Measurements from ENCODE around the gene ZNG1A.
A peak's percentile ranks its signal among the peaks of the same experiment; 100 is the strongest.
"Not testable (repeated sequence)": the region's sequence is repeated elsewhere in the genome, so short reads cannot be mapped to it uniquely, and the experiment has no call there.

The ZNG1A gene

DNA sequence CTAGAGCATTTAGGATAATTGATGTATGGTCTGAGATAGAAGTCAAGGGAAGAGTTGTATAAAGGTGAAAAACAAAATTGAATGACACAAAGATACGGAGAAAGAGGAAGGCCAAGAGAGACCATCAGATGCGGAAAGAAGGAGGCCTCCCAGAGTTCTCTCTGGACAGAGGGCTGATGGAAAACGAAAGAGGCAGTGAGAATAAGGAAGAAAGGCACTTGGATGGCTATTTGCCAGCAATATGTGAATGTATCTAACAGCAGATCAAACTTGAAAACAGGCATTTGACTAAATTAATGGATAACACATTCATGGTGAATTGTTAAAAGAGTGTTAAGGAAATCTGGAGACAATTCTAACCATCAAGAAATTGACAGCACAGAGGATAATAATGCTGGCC is 33.4 kb upstream of the ZNG1A start:
- H3K4me1 Mint-ChIP-seq = peaks cover 10% of the 10 kb centered on the region
- ATAC-seq = no peak
- DNase-seq = no peak
- no peak overlapping the region for H3K4me3 Mint-ChIP-seq
- no peak overlapping the region for H3K27ac Mint-ChIP-seq
- H3K27me3 Mint-ChIP-seq = peaks cover 13% of the 10 kb centered on the region
- no peaks in the 10 kb centered on the region for H3K9me3 Mint-ChIP-seq

DNA sequence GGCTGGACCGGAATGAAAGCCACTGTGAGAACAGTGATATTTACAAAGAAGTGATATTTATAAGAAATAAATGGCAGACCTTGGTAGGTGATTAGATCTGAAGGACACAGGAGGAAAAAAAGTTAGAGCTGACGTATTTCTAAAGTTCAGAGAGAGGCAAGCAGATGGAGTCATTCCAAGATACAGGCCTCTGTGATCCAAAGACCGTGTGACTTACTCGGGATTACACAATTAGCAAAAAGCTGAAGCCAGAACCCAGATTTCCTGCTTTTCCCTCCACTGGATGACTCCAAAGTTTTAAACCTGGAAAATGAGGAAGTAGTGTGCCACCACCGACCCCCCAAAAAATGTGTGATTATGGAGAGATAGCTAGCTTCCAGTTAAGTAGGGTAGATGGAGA is 32.7 kb upstream of the ZNG1A start:
- no peaks in the 10 kb centered on the region for H3K9me3 Mint-ChIP-seq
- H3K27ac Mint-ChIP-seq = no peak overlapping the region
- no peak for DNase-seq
- peaks cover 5% of the 10 kb centered on the region for H3K27me3 Mint-ChIP-seq
- no peak for ATAC-seq
- no peak overlapping the region for H3K4me3 Mint-ChIP-seq
- H3K4me1 Mint-ChIP-seq = peaks cover 4% of the 10 kb centered on the region

DNA sequence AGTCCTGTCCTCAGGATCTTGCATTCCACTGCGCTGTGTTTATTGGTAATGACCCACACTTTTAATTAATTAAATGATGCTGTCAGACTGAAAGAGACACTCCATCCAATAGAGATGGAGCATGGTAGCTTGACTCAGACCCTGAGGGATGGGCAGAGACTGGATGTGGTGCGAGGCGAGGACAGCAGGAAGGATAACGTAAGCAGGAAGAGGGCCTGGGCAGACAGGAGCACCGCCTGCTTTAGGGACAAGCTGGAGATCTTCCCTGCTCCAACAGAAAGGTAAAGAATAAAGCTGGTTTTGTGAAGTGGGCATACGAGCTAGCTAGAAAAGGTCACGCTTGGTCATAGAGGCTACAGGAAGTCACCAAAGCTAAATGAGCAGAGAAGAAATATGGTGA is 32.2 kb upstream of the ZNG1A start:
- Mint-ChIP-seq H3K27me3 (peaks cover under 1% of the 10 kb centered on the region), H3K4me1 (no peaks in the 10 kb centered on the region), H3K4me3 (no peak overlapping the region), H3K27ac (no peak overlapping the region), H3K9me3 (no peaks in the 10 kb centered on the region)
- ATAC-seq = no peak
- DNase-seq = no peak

DNA sequence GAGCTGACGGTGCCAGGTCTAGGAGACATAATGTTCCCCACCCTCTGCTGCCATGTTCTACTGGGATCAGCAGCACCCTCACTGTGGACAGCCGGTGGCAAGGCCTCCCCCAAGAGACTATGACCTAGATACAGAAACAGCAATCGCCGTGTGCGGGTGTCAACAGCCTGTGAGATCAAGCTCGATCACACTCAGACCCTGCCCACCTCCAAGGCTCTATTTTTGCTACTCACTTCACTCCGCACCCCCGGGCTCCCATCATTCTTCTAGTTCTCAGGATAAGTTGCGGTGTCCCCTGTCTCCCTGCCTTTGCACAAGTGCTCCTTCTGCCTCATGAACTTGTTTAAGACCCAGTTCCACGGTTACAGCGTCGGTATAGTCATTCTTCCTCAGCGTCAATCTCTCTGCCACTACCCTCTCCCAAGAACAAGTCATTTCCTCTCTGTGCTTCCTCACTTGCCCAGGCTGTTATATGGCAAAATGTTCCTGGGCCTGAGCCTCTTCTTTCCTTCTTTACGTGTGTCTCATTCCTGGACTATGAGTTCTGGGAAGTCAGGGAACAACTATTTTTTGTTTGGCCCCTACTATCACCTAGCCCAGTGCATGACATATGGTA is 30.4 kb upstream of the ZNG1A start:
- ATAC-seq (no peak), DNase-seq (no peak)
- H3K4me3 Mint-ChIP-seq = no peak overlapping the region

DNA sequence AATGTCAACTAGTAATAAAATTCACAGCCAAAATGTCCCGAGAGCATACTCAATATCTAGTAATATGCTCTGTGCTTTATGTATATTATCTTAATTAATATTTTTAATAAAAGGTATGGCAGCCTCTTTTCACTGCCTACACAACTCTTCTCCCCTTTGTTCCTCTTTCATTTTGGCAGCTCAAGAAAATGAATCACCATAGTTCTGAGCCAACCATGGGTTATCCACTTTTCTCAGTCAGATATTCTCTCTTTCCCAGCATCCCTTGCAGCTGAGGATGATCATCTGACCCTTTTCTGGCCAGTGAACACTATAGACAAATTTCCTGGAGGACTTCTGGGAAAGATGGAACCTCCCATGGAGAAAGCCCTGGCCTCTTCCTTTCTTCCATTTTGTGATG is 27.6 kb upstream of the ZNG1A start:
- peaks cover 7% of the 10 kb centered on the region for H3K27me3 Mint-ChIP-seq
- no peaks in the 10 kb centered on the region for H3K9me3 Mint-ChIP-seq
- H3K4me1 Mint-ChIP-seq = no peaks in the 10 kb centered on the region
- DNase-seq (no peak), ATAC-seq (no peak)
- no peak overlapping the region for H3K27ac Mint-ChIP-seq
- no peak overlapping the region for H3K4me3 Mint-ChIP-seq

More for the DNA sequence above, 30.4 kb upstream of the ZNG1A start:
- Mint-ChIP-seq H3K27me3 (no peaks in the 10 kb centered on the region), H3K27ac (no peak overlapping the region), H3K9me3 (no peaks in the 10 kb centered on the region), H3K4me1 (no peaks in the 10 kb centered on the region)

DNA sequence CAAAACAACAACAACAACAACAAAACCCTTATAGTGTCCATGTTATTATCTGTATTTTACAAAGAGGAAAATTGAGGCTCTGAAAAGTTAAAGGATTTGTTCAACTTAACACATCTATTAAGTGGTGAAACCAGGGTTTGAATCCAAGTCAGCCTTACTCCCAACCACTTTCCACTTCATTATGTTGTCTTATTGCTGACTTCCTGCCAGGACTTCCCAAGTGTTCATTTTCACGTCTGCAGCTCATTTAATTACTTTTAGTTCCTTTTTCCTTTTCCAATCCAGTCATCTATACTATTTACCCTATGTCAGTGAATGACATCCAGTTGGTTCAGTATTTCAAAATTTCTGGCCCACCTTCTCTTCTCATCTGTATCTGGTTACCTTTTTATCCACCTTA is 20.7 kb upstream of the ZNG1A start:
- ATAC-seq, H3K9me3 Mint-ChIP-seq, H3K27me3 Mint-ChIP-seq, DNase-seq, H3K27ac Mint-ChIP-seq, H3K4me3 Mint-ChIP-seq, H3K4me1 Mint-ChIP-seq: not testable (repeated sequence)

DNA sequence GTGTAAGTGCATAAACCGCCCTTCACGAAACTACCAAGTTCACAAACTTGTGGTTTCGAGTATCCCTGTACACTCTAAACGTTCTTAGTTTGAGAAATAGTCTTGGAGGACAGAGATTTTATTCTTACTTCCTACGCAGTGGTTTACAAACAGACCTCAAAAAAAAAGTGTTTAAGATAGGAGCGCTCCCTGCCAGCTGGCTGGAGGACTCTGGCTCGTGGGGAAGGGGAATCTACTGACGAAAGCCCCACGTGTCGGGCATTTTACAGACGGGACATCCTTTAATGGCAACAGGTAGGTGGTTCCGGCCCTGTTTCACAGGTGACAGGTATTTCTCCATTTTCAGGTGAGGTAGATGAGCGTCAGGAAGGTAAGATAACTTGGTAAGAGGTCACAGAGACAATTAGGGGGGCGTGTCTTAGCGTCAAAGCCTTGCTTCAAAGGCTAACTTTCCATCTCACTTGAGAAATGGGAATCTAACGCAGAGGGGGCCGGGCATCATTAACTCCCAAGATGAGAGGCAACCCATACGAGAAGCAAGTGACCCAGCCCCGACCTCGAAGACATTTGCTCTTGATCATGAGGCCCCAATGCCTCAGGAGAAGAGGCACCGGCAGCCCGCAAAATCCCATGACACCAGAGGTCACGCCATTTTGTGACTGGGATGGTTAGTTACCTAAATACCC is 573 bp downstream of the ZNG1A start:
- H3K27me3 Mint-ChIP-seq, DNase-seq, ATAC-seq: not testable (repeated sequence)

DNA sequence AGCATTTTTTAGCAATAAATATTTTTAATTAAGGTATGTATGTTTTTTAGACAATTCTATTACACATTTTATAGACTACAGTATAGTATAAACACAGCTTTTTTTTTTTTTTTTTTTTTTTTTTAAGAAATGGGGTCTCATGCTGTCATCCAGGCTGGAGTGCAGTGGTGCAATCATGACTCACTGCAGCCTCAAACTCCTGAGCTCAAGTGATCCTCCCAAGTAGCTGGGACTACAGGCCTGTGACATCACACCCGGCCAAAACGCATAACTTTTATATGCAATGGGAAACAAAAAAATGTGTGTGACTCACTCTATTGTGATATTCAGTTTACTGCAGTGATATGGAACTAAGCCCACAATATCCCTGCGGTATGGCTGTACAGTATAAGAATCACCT is 9.1 kb downstream of the ZNG1A start:
- not testable (repeated sequence) for H3K27me3 Mint-ChIP-seq, ATAC-seq, H3K4me1 Mint-ChIP-seq, H3K4me3 Mint-ChIP-seq, H3K27ac Mint-ChIP-seq, DNase-seq, H3K9me3 Mint-ChIP-seq

More for the DNA sequence above, 573 bp downstream of the ZNG1A start:
- H3K9me3 Mint-ChIP-seq, H3K4me1 Mint-ChIP-seq: not testable (repeated sequence)
- Mint-ChIP-seq H3K27ac (peak overlapping the region; percentile 80 to 98), H3K4me3 (peak overlapping the region; percentile 82 to 92)

DNA sequence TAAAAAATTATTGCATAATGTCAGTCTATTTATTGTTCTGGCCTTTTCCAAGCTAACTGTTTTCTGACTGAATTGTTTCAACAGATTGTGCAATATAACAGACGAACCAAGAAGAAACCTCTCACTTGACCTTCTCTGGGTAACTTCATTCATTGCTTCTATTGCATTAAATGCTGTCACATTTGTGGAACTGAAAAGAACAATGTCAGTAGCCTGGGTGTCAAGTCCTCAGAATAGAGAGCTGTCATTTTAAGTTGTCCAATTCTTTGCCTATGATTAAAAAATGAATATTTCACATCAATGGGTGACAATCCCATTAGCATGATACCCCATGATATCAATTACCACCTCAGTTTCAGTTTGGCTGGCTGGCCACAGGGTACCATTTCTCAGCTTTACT is 19.0 kb downstream of the ZNG1A start:
- not testable (repeated sequence) for H3K27ac Mint-ChIP-seq, H3K27me3 Mint-ChIP-seq, H3K4me3 Mint-ChIP-seq

DNA sequence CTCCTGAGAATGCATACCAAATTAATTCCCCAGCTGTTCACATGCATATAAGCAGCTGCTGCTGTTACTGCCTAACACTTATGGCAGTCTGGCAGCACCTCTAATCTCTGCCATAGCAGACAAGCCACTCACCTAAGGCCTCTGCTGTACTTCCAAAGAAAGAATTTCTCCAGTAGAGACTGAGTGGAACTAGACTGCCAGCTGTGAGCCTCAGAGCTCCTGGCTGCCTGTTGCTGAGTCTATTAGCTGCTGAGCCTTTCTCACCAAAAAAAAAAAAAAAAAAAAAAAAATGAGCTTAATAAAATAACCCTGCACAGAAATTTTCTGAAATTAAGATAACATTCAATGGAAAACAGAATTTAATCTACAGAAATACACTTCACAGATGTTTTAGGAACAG is 27.7 kb downstream of the ZNG1A start:
- not testable (repeated sequence) for H3K4me3 Mint-ChIP-seq

More for the DNA sequence above, 19.0 kb downstream of the ZNG1A start:
- ATAC-seq, H3K9me3 Mint-ChIP-seq, DNase-seq, H3K4me1 Mint-ChIP-seq: not testable (repeated sequence)

DNA sequence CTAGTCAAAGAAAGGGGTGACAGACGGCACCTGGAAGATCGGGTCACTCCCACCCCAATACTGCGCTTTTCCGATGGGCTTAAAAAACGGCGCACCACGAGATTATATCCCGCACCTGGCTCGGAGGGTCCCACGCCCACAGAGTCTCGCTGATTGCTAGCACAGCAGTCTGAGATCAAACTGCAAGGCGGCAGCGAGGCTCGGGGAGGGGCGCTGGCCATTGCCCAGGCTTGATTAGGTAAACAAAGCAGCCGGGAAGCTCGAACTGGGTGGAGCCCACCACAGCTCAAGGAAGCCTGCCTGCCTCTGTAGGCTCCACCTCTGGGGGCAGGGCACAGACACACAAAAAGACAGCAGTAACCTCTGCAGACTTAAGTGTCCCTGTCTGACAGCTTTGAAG is 39.0 kb downstream of the ZNG1A start:
- not testable (repeated sequence) for H3K27me3 Mint-ChIP-seq, ATAC-seq, H3K27ac Mint-ChIP-seq, H3K4me3 Mint-ChIP-seq, H3K4me1 Mint-ChIP-seq, H3K9me3 Mint-ChIP-seq, DNase-seq

More for the DNA sequence above, 27.7 kb downstream of the ZNG1A start:
- not testable (repeated sequence) for H3K4me1 Mint-ChIP-seq, DNase-seq, ATAC-seq, H3K27me3 Mint-ChIP-seq, H3K27ac Mint-ChIP-seq, H3K9me3 Mint-ChIP-seq

DNA sequence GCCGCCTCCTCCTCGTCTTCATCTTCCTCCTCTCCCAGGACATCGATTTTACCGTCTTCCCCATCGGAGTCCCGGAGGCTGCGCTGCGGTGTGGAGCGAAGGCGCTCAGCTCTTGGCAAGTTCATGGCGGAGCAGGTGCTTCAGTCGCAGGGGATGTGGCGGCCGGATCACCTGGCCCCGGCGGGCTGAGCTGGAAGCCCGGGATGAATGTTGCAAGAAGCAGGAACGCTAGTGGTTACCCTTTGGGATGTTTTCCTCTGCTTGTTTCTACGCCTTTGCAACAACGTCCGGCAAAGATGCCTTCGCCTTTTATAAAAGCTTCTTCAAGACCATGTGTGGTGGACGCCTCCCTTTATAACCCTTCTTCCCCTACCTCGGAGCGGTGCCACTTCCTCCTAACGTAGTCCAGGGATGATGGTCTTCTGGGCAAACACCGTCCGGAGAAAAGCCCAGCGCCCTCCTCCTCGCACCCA is 60.8 kb downstream of the ZNG1A start, which contains the start of gene FOXD4:
Gene FOXD4, minus strand, starts transcription at position 423 of the 473 bp plus-strand sequence. Its CDS starts 298 bp downstream, at position 125.
- DNase-seq, H3K27ac Mint-ChIP-seq, H3K9me3 Mint-ChIP-seq, ATAC-seq: not testable (repeated sequence)
- peak within 1 kb of the TSS; percentile 74 to 81 for H3K4me3 Mint-ChIP-seq
- peaks cover 38% of the 10 kb centered on the region for H3K4me1 Mint-ChIP-seq
- H3K27me3 Mint-ChIP-seq = peaks cover 51% of the 10 kb centered on the region

DNA sequence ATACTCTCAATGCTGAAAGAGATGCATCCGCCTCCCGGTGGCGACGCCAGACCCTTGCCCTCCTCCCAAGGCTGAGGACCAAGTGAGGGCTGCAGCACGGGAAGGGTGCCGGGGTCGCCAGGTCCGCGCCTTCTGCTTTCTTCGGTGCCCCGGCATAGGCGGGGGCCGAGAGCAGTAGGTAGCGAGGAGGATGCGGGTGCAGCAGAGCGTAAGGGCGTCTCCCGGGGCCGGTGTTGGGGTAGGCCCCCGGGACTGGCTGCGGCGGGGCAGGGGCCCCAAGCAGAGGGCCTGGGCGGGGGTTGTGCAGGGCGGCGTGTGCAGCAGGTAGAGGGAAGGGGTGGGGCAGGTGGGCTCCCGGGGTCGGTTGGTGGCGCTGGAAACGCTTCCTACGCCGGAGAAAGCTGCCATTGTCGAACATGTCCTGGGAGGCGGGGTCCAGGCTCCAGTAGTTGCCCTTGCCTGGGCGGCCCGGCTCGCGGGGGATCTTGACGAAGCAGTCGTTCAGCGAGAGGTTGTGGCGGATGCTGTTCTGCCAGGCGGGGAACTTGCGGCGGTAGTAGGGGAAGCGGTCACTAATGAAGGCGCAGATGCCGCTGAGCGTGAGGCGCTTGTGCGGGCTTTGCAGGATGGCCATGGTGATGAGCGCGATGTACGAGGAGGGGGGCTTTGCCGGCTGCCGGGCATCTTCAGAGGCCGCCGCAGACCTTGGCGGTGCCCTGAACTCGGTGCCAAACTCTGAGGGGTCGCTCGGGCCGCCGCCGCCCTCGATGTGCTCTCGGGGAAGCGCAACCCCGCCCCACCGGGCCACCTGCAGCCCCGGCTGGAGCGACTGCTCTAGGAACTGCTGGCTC is 61.5 kb downstream of the ZNG1A start:
- Mint-ChIP-seq H3K4me3 (peak overlapping the region; percentile 74 to 81), H3K4me1 (peaks cover 38% of the 10 kb centered on the region), H3K27me3 (peaks cover 51% of the 10 kb centered on the region)
- not testable (repeated sequence) for ATAC-seq, H3K27ac Mint-ChIP-seq, H3K9me3 Mint-ChIP-seq
- peak; percentile 39 to 47 for DNase-seq

DNA sequence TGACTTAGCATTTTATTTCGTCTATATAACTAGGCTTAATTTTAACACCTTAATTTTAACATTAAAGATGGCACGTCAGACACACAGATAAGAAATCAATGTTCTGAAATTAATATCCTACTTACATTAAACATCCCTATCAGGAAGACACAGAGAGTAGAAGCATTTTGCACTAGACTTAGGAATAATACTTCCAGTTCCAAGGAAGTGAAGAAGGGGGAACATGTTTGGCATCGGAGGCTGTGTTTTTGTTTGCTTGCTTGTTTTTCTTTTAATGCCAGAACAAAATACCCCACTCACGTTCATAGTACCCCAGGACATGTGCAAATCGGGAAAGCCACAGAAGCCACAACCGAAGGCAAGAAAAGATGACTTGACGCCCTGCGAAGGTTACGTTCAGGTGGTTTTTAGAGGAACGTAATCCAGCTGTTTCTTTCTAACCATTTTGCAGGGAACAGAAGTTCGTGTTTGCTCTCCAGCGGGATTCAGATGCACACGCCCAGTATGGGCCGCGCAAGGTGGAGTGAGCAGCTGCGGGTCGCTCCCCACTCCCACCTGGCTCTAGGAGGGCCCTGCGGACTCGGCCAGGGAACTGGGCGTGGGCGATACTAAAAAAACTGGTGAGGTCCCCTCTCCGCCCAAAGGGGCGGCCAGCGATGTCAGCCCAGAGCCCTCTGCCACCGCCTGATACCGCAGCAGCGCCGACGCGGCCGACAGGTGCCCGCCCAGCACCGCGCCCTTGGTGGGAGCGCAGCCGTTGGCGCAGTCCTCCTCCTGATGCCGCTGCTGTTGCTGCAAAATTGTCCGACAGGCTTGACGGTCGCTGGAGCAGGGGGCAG is 62.4 kb downstream of the ZNG1A start:
- Mint-ChIP-seq H3K27me3 (peaks cover 51% of the 10 kb centered on the region), H3K4me3 (peak overlapping the region; percentile 54 to 81), H3K4me1 (peaks cover 38% of the 10 kb centered on the region)
- not testable (repeated sequence) for H3K27ac Mint-ChIP-seq, H3K9me3 Mint-ChIP-seq, ATAC-seq
- peak in 1 of 2 donors; percentile 26 for DNase-seq

DNA sequence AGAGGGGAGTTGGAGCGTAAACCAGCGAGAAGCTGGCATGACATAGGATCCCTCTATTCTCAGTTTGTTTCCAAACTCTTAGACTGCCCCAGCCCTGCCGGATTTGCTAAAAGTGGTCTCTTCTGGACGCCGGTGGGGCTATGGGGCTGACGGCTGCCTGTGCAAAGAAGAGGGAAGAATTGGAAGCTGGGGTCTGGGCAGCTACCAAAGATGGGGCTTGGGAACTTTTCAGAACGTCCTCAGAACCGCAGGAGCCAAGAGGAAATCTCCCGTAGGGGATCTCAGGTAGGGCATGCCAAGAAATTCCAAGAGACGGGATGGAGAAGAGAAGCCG is 63.8 kb downstream of the ZNG1A start:
- H3K9me3 Mint-ChIP-seq, ATAC-seq, H3K27ac Mint-ChIP-seq, DNase-seq: not testable (repeated sequence)
- Mint-ChIP-seq H3K4me1 (peaks cover 38% of the 10 kb centered on the region), H3K27me3 (peaks cover 51% of the 10 kb centered on the region), H3K4me3 (peak overlapping the region; percentile 84 to 90)
